Fibroblast of lung (primary cell): ENCODE results near the gene RABEP1. TPM values are rescaled to one million over a fixed set of nuclear protein-coding genes. Genes with fewer than 3 reads are reported as not detected.

Experiments used
- DNase-seq, 2 donors: peaks; one replicate each; pipeline versions ENCODE4 v3.0.0 to v3.0.0-alpha.2; 2010; ENCODE audit warnings: low read depth in 2 of 2
- H2AFZ ChIP-seq: 2 replicates; pipeline ENCODE4 v1.5.1; 2012; ENCODE audit warnings: low read length, control low read depth, inconsistent platforms
- H3K27ac ChIP-seq: 2 replicates; pipeline ENCODE4 v1.5.1; 2011; ENCODE audit warnings: low read length, control low read depth; ENCODE audit not compliant: insufficient read depth
- H3K27me3 ChIP-seq: 2 replicates; pipeline ENCODE4 v1.5.1; 2011; ENCODE audit warnings: mild to moderate bottlenecking, low read length; ENCODE audit not compliant: control insufficient read depth, insufficient read depth
- H3K36me3 ChIP-seq: 2 replicates; pipeline ENCODE4 v1.5.1; 2011; ENCODE audit warnings: low read length; ENCODE audit not compliant: control insufficient read depth, insufficient read depth
- H3K4me1 ChIP-seq: 2 replicates; pipeline ENCODE4 v1.5.1; 2011; ENCODE audit warnings: low read length; ENCODE audit not compliant: control insufficient read depth, insufficient read depth; ENCODE audit errors: extremely low read depth
- H3K4me2 ChIP-seq: 2 replicates; pipeline ENCODE4 v1.5.1; 2011; ENCODE audit warnings: low read length, control low read depth; ENCODE audit not compliant: insufficient read depth; ENCODE audit errors: extremely low read depth
- H3K4me3 ChIP-seq, 4 experiments: fragments of 200-600 bp in 1 of 4; sonication (generic) in 1 of 4; replicated peaks in 1 of 4; 2 replicates each; pipeline ENCODE4 v1.5.1; 2011 to 2016; ENCODE audit warnings: low read length in 4 of 4, low read depth in 3 of 4, mild to moderate bottlenecking in 3 of 4, control low read depth in 2 of 4, inconsistent platforms in 1 of 4, mixed read lengths in 1 of 4; ENCODE audit not compliant: insufficient read depth in 1 of 4; ENCODE audit errors: control extremely low read depth in 1 of 4
- H3K79me2 ChIP-seq: 2 replicates; pipeline ENCODE4 v1.5.1; 2012; ENCODE audit warnings: mild to moderate bottlenecking, low read length, inconsistent platforms; ENCODE audit not compliant: control insufficient read depth, insufficient read depth
- H3K9ac ChIP-seq: 2 replicates; pipeline ENCODE4 v1.5.1; 2011; ENCODE audit warnings: mild to moderate bottlenecking, low read length, control low read depth; ENCODE audit not compliant: insufficient read depth
- H3K9me3 ChIP-seq: 2 replicates; pipeline ENCODE4 v1.5.1; 2012; ENCODE audit warnings: low read depth, low read length; ENCODE audit not compliant: control insufficient read depth, insufficient read depth
- H4K20me1 ChIP-seq: 2 replicates; pipeline ENCODE4 v1.5.1; 2011; ENCODE audit warnings: low read length; ENCODE audit not compliant: control insufficient read depth, insufficient read depth; ENCODE audit errors: extremely low read depth
- EZH2 ChIP-seq: IDR thresholded peaks from 2 replicates; pipeline ENCODE4 v1.5.1; 2012; ENCODE audit warnings: low read length, control low read depth, mild to moderate bottlenecking; ENCODE audit errors: missing control alignments
- polyA plus RNA-seq, 2 donors: library from polyadenylated mRNA; depleted of rRNA in 1 of 2; stranded (reverse) in 1 of 2; unstranded in 1 of 2; fragments of >200 nt; gene quantifications; 2 replicates each; pipeline ENCODE4 v1.2.1, GENCODE V29; 2011 to 2012; ENCODE audit warnings: missing spikeins in 1 of 2
- total RNA-seq: library from RNA; depleted of rRNA; stranded (reverse); fragments of >200 nt; gene quantifications from 2 replicates; pipeline ENCODE4 v1.2.1, GENCODE V29; 2014
- TF ChIP-seq, protein P1 (sequence below), 2 donors: IDR thresholded peaks in 1 of 2; conservative IDR thresholded peaks in 1 of 2; 1 replicate in 1 of 2; 2 replicates in 1 of 2; pipeline ENCODE4 v1.5.1; 2011 to 2012; ENCODE audit warnings: low read length in 2 of 2, control low read depth in 1 of 2, inconsistent platforms in 1 of 2, low read depth in 1 of 2, mild to moderate bottlenecking in 1 of 2

RABEP1 gene
- total and polyA plus RNA-seq, 2 donors (not counting 1 experiment from before 2014, with no cell fraction given): 46.3 to 64.4 TPM

DNA sequence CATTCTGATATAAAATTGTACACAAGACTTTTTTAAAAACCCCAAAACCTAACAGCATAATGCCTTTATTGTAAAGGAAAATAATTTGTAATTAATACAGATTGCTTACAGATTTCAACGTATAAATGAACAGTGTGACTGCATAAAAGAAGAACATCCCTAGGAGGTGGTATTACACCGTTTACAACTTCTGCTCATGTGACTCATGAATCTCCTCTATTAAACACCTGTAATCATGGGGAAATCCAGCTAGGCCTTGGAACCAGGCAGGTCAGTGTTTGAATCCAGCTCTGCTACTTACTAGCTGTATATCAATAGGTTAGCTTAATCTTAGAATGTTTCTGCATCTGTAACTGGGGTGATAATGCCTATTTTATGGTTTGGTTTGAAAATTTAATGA is 15.2 kb downstream of the RABEP1 start:
- no peak overlapping the region for H3K9ac ChIP-seq
- H3K4me2 ChIP-seq: no peak overlapping the region
- H3K27me3 ChIP-seq: no peaks in the 10 kb centered on the region
- TF ChIP-seq EZH2: no peak
- TF ChIP-seq, protein P1, sequence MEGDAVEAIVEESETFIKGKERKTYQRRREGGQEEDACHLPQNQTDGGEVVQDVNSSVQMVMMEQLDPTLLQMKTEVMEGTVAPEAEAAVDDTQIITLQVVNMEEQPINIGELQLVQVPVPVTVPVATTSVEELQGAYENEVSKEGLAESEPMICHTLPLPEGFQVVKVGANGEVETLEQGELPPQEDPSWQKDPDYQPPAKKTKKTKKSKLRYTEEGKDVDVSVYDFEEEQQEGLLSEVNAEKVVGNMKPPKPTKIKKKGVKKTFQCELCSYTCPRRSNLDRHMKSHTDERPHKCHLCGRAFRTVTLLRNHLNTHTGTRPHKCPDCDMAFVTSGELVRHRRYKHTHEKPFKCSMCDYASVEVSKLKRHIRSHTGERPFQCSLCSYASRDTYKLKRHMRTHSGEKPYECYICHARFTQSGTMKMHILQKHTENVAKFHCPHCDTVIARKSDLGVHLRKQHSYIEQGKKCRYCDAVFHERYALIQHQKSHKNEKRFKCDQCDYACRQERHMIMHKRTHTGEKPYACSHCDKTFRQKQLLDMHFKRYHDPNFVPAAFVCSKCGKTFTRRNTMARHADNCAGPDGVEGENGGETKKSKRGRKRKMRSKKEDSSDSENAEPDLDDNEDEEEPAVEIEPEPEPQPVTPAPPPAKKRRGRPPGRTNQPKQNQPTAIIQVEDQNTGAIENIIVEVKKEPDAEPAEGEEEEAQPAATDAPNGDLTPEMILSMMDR (conservative IDR thresholded peaks at IDR 0.05 in 1 of 2, IDR thresholded peaks at IDR 0.05 in 1 of 2; ENCODE audit: low read depth in 1 of 2, low read length in 2 of 2): no peak
- no peak overlapping the region for H2AFZ ChIP-seq
- no peak for DNase-seq
- no peak overlapping the region for H3K4me3 ChIP-seq
- H3K9me3 ChIP-seq: no peaks in the 10 kb centered on the region
- no peak overlapping the region for H3K27ac ChIP-seq
- no peaks in the 10 kb centered on the region for H3K4me1 ChIP-seq
- H3K36me3 ChIP-seq: no peaks in the 10 kb centered on the region
- H3K79me2 ChIP-seq: peaks cover 56% of the 10 kb centered on the region
- H4K20me1 ChIP-seq: peaks cover 2% of the 10 kb centered on the region

DNA sequence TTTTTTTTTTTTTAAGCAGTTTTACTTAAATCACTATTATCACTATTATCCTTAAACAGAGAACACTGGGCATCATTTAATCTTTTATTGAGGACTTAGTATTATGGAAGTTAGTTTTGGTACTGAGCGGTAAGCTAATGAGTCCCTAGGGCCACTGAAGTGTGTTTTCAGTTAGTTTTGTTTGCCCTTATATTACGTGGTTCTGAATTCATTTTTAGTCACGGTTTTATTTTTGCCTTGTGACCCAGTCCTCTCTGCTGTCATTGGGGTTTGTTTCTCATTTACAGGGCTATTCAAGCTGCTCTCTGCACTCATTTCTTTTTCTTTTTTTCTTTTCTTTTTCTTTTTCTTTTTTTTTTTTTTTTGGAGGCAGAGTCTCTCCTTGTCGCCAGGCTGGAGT is 17.3 kb downstream of the RABEP1 start:
- no peak for DNase-seq
- no peak overlapping the region for H3K9ac ChIP-seq
- no peaks in the 10 kb centered on the region for H3K36me3 ChIP-seq
- TF ChIP-seq EZH2: no peak
- TF ChIP-seq, protein P1 (conservative IDR thresholded peaks at IDR 0.05 in 1 of 2, IDR thresholded peaks at IDR 0.05 in 1 of 2; ENCODE audit: low read depth in 1 of 2, low read length in 2 of 2): no peak
- H3K79me2 ChIP-seq: peaks cover 47% of the 10 kb centered on the region
- H4K20me1 ChIP-seq: peaks cover 2% of the 10 kb centered on the region
- no peak overlapping the region for H2AFZ ChIP-seq
- no peaks in the 10 kb centered on the region for H3K4me1 ChIP-seq
- no peak overlapping the region for H3K4me2 ChIP-seq
- H3K9me3 ChIP-seq: no peaks in the 10 kb centered on the region
- no peak overlapping the region for H3K27ac ChIP-seq
- H3K27me3 ChIP-seq: no peaks in the 10 kb centered on the region
- H3K4me3 ChIP-seq: no peak overlapping the region

DNA sequence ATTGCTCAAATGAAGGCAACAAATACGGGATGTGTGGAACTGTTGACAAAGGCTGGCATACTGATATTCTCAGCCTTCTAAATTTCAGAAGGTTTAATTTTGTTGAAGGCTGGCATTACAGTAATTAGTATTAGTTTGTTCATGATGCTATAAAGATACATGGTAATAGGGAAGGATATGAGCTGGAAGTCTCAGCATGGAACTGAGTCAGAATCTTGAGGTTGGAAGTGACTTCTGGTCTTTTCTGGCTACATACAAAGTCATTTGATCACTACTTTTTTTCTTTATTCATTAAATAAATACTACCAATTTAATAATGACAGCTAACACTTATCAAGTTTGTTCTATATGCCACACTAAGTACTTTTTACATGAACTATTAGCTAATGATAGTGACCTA is 22.6 kb downstream of the RABEP1 start:
- Histone ChIP-seq H4K20me1 (no peaks in the 10 kb centered on the region), H3K9ac (no peak overlapping the region), H3K79me2 (peaks cover 40% of the 10 kb centered on the region), H3K4me1 (peaks cover 5% of the 10 kb centered on the region), H3K27me3 (no peaks in the 10 kb centered on the region), H3K27ac (no peak overlapping the region), H3K4me3 (no peak overlapping the region), H3K4me2 (no peak overlapping the region), H2AFZ (no peak overlapping the region), H3K36me3 (no peaks in the 10 kb centered on the region), H3K9me3 (no peaks in the 10 kb centered on the region)
- no peak for DNase-seq
- no peak for TF ChIP-seq EZH2
- TF ChIP-seq, protein P1 (conservative IDR thresholded peaks at IDR 0.05 in 1 of 2, IDR thresholded peaks at IDR 0.05 in 1 of 2; ENCODE audit: low read depth in 1 of 2, low read length in 2 of 2): no peak
